Mesothelial cell of epicardium (in vitro differentiated cells): Measurements from ENCODE around the gene RBBP8. TPM values are rescaled to one million over a fixed set of nuclear protein-coding genes. Genes with fewer than 3 reads are reported as not detected.

Source experiments
- DNase-seq, 2 experiments: peaks; one replicate each; pipeline ENCODE4 v3.0.0; 2021; ENCODE audit warnings: low spot score in 2 of 2; ENCODE audit not compliant: unreplicated experiment in 2 of 2
- H3K27ac Mint-ChIP-seq: 2 replicates; pipeline ENCODE4 v1.8.0; 2021; ENCODE audit warnings: mixed read lengths
- H3K27me3 Mint-ChIP-seq: 2 replicates; pipeline ENCODE4 v1.8.0; 2021; ENCODE audit warnings: low read depth, mixed read lengths
- H3K36me3 Mint-ChIP-seq: 2 replicates; pipeline ENCODE4 v1.8.0; 2021; ENCODE audit warnings: mixed read lengths
- H3K4me1 Mint-ChIP-seq: 2 replicates; pipeline ENCODE4 v1.8.0; 2021; ENCODE audit warnings: mixed read lengths
- H3K4me3 Mint-ChIP-seq: 2 replicates; pipeline ENCODE4 v1.8.0; 2021; ENCODE audit warnings: mild to moderate bottlenecking, moderate library complexity, mixed read lengths
- H3K9me3 Mint-ChIP-seq: 2 replicates; pipeline ENCODE4 v1.8.0; 2021; ENCODE audit warnings: mixed read lengths
- CTCF ChIP-seq: fragments of 200-600 bp; sonication (generic); IDR thresholded peaks from one replicate; pipeline ENCODE4 v1.5.0; 2021; ENCODE audit warnings: antibody characterized with exemption; ENCODE audit not compliant: unreplicated experiment
- total RNA-seq: library from RNA; stranded (reverse); gene quantifications from 3 replicates; pipeline ENCODE4 v1.2.1, GENCODE V29; 2021

RBBP8 gene
- total RNA-seq, 1 donor from 2014 or later = 29.8 TPM

- Mint-ChIP-seq H3K27ac (no peak overlapping the region), H3K27me3 (no peaks in the 10 kb centered on the region), H3K4me1 (peaks cover 4% of the 10 kb centered on the region), H3K4me3 (no peak overlapping the region), H3K36me3 (peaks cover 5% of the 10 kb centered on the region), H3K9me3 (peaks cover 9% of the 10 kb centered on the region)
- DNase-seq = no peak
- TF ChIP-seq CTCF = no peak
These were observed 133.4 kb downstream of the RBBP8 start for GRCh38 chr18:23066504-23067039.

- H3K4me1 Mint-ChIP-seq = peaks cover 4% of the 10 kb centered on the region
- H3K4me3 Mint-ChIP-seq = no peak overlapping the region
- peaks cover 9% of the 10 kb centered on the region for H3K9me3 Mint-ChIP-seq
- H3K36me3 Mint-ChIP-seq = peaks cover 5% of the 10 kb centered on the region
- no peak for TF ChIP-seq CTCF
- H3K27me3 Mint-ChIP-seq = no peaks in the 10 kb centered on the region
- DNase-seq = no peak
- H3K27ac Mint-ChIP-seq = no peak overlapping the region
These were observed 134.1 kb downstream of the RBBP8 start for GRCh38 chr18:23067236-23067635.

- Mint-ChIP-seq H3K27me3 (no peaks in the 10 kb centered on the region), H3K27ac (no peak overlapping the region), H3K4me3 (no peak overlapping the region), H3K4me1 (peaks cover 4% of the 10 kb centered on the region), H3K9me3 (peaks cover 7% of the 10 kb centered on the region), H3K36me3 (peaks cover 5% of the 10 kb centered on the region)
- TF ChIP-seq CTCF = no peak
- DNase-seq = no peak
These were observed 134.9 kb downstream of the RBBP8 start for GRCh38 chr18:23068011-23068410.

- H3K9me3 Mint-ChIP-seq = no peaks in the 10 kb centered on the region
These were observed 135.6 kb downstream of the RBBP8 start for GRCh38 chr18:23068570-23069310.

GRCh38 chr18:23069481-23069880, 136.4 kb downstream of the RBBP8 start:
- H3K4me1 Mint-ChIP-seq = peaks cover 4% of the 10 kb centered on the region
- H3K27me3 Mint-ChIP-seq = no peaks in the 10 kb centered on the region
- DNase-seq = no peak
- H3K27ac Mint-ChIP-seq = no peak overlapping the region
- H3K36me3 Mint-ChIP-seq = no peaks in the 10 kb centered on the region
- H3K4me3 Mint-ChIP-seq = no peak overlapping the region
- no peaks in the 10 kb centered on the region for H3K9me3 Mint-ChIP-seq
- TF ChIP-seq CTCF = no peak

More at GRCh38 chr18:23068570-23069310, 135.6 kb downstream of the RBBP8 start:
- no peaks in the 10 kb centered on the region for H3K27me3 Mint-ChIP-seq
- TF ChIP-seq CTCF = no peak
- no peaks in the 10 kb centered on the region for H3K36me3 Mint-ChIP-seq
- H3K4me3 Mint-ChIP-seq = no peak overlapping the region
- H3K27ac Mint-ChIP-seq = no peak overlapping the region
- peaks cover 4% of the 10 kb centered on the region for H3K4me1 Mint-ChIP-seq
- DNase-seq = no peak
